ENCODE results near the gene PAEP.

PAEP gene

DNA sequence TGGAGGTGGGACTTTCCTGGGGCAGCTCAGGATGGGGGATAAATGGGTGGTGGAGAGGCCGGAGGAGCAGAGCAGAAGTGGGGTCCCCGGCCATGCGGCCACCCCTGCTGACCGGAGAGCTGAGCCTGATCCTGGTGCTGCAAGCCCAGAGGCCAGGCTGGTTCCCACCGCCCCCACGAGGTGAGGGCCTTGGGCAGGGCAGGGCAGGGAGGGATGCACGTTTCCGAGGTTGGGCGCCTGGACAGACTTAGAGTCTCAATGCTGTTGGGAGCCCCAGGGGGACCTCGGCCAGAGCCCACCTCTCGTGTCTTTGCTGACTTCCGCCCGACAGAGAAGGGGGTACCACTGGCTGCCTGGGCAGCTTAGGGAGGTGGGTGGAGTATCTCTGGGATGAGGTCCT is 10.1 kb upstream of the PAEP start:
- no peak for DNase-seq

DNA sequence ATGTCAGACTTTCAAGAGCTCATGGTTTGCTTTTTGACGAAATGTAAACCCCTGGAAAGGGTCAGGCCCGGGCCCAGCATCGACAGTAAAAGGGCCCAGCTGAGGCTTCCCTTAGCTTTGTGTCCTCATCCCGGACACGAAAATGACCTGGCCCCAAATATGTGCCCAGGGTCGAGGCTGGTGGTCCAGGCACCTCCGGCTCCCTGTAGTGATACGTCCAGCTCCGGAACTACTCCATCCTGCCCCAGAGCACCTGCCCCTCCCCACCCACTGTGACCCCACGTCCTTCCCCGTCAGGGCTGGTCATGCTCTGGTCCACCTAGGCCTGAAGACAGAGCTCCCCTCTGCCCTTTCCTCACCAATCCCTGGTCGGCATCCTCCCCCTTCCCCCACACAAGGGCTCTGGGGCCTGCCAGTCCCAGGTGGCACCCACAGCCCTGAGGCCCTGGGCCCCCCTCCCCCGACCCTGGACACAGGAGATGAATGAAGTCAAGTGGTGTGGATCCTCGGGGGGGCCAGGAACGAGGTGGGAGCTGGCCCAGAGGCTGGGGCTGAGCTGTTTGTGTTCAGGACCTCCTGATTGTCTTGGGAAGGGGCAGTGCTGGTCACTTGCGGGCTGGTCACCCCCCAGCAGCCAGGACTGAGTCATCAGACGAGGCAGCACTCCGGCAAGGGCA is 9.4 kb upstream of the PAEP start:
- no peak for DNase-seq

DNA sequence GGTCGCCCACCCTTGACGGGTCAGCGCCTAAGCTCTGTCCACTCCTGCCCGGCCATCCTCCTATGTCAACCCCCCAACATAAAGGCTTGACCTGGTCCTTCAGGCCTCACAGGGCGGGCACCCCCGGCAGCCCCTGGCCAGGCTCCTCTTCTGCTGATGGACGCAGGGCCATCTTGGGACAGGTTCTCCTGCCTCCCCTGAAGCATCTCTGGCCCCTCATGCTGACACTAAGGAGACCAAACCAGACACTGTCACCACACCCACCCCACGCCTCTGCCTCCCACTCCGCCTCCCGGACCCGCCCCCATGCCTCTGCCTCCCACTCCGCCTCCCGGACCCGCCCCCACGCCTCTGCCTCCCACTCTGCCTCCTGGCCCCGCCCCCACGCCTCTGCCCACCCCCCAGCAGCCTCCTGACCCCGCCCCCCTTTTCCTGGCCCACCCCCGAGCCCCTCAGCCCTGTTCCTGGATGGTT is 8.8 kb upstream of the PAEP start:
- DNase-seq: no peak

DNA sequence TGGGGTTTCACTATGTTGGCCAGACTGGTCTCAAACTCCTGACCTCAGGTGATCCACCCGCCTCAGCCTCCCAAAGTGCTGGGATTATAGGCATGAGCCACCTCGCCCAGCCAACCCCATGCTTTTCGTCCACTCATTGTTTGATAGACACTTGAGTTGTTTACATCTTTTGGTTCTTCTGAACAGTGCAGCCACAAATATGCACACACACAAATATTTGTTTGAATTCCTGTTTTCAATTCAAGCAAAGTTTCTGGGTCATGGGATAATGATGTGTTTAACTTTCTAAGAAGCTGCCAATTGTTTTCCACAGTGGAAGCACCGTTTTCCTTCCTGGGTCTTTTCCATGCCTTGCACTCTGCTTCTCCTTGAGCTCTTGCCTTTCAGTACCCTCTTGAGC is 6.8 kb upstream of the PAEP start:
- DNase-seq: no peak

DNA sequence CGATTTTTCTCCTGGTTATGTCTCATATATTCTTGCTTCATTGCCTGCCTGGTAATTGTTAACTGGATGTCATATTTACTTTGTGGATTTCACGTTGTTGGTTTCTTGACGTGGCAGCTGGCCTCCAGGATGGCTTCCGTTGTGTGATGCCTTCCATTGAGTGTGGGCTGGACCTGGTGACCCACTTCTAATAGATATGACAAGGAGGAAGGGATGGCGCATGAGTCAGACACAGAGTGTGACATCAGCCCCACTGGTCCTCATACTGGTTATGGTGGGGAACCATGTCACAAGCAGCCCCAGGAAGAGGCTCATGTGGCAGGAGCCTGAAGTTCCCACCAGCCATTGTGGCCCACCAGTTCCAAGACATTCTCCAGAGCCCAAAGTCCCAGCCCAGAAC is 6.4 kb upstream of the PAEP start:
- no peak for DNase-seq

DNA sequence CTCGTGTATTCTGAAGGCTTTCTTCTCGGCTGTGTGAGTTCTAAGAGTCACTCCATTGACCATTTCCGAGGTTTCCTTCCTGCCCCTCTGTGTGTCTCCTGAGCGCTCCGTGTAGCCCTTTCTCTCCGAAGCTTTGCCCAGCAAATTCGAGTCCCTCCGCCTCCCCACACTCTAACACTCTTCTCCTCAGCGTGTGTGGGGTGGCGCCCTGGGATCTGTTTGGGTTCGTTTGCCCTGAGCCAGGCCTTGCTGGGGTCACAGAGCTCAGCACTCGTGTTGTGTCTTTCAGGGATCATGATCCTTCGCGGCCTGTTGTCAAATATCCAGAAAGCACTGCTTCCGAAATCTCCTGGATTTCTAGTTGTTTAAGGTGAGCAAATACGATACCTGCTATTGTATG is 5.6 kb upstream of the PAEP start:
- DNase-seq: no peak

DNA sequence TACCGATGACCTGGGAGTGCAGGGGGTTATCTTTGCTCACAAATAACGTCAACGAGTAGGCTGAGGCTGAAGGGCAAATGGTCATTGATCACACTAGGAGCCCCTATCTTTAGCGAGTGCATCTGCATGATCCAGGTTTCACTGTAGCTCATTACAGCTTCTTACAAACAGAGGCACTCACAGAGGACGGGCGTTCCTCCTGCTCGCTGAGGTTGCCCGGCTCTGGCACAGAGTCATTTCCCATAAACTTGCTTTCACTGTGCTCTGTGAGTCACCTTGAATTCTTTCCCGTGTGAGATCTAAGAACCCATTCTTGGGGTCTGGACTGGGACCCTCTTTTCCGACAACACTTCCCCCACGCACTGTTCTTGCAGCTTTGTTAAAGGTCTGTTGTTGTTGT is 1.9 kb upstream of the PAEP start:
- no peak for DNase-seq

DNA sequence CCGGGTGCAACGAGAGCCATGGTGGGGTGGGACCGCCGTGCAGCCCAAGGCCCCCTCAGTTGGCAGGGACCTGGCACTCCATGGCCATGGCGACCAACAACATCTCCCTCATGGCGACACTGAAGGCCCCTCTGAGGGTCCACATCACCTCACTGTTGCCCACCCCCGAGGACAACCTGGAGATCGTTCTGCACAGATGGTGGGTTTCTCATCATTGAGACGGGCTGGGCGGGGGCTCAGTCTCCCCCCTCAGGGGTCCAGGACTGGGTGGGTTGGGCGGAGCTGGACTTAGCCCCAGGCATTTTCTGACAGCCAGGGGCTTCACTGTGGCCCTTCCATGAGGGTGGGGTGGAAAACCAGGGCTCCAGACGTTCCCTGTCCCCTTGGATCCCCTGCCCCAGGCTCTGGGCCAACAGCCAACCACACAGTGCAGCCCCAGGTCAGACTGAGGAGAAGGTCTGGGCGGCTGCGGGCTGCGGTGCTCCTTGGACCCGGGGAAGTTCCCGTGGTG is 734 bp downstream of the PAEP start:
- no peak for DNase-seq

DNA sequence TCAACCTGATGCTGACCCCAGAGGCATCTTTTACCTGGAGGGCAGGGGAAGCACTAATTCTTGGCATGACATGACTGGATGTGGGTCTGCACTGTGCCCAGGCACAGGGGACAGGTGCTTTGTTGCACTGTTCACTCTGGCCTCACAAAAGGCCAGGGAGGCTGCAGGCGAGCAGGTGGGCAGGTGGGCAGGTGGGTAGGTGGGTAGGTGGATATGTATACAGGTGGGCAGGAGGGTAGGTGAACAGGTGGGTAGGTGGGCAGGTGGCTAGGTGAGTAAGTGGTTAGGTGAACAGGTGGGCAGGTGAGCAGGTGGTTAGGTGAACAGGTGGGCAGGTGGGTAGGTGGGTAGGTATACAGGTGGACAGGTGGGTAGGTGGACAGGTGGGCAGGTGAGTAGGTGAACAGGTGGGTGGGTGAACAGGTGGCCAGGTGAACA is 1.5 kb downstream of the PAEP start:
- no peak for DNase-seq

DNA sequence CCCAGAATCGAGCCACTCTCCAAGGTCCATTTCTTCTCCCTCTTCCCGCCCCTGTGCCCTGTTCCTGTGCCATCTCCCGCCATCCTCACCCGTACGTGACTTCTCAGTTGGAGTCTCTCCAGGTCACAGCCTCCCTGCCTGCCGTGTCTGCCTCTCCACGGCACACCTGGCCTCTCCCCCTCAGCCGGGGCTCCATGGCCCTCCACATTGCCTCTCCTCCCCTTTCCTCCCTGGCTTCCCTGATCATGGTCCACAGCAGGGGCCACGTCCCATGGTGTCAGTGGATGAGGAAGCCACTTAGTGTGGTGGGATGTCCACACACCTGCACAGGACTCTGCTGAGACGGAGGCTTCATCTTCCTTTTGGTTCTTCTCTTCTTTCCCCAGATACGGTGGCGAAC is 2.3 kb downstream of the PAEP start:
- no peak for DNase-seq

DNA sequence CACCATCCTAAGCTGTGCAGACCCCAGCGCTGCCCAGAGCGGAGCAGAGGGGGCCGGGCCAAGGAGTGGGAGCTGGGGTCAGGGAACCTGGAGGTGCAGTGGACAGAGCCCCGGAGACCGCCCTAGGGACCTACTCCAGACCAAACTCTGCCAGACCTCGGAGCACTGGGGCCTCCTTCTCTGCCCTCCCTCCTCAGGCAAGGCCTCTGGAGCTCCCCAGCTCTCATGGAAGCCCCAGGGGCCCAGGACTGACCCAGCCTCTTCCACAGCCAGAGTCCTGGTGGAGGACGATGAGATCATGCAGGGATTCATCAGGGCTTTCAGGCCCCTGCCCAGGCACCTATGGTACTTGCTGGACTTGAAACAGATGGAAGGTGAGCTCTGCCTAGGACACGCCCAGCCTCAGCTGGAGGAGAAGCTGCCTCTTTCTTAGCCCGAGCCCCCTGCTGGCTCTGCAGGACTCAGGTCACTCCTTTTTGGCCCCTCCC is 3.6 kb downstream of the PAEP start:
- no peak for DNase-seq

DNA sequence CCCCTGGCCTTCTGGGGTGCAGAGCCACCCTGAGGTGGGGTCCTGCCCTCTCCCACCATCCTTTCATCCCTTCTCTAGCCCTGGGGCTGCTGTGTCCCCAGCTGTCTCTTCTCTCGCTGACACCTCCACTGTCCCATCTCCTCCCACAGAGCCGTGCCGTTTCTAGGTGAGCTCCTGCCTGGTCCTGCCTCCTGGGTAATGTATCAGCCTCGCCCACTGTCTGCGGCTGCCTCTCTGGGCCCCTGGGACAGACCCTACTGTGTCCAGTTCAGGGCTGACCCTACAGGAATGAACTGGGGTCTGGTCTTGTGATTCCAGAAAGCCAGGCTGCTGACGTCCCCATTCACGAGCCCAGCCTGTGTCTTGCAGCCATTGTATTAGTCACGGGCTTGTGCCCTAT is 4.1 kb downstream of the PAEP start:
- no peak for DNase-seq

DNA sequence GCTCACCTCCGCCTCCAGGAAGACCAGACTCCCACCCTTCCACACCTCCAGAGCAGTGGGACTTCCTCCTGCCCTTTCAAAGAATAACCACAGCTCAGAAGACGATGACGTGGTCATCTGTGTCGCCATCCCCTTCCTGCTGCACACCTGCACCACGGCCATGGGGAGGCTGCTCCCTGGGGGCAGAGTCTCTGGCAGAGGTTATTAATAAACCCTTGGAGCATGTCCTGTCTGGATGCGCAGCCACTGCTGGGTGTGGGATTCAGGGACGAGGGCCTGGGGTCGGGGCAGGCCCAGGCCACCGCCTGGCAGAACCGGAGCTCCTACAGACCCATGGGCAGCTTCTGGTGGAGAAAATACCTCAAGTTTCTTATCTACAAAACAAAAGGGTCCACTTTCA is 5.0 kb downstream of the PAEP start:
- no peak for DNase-seq

DNA sequence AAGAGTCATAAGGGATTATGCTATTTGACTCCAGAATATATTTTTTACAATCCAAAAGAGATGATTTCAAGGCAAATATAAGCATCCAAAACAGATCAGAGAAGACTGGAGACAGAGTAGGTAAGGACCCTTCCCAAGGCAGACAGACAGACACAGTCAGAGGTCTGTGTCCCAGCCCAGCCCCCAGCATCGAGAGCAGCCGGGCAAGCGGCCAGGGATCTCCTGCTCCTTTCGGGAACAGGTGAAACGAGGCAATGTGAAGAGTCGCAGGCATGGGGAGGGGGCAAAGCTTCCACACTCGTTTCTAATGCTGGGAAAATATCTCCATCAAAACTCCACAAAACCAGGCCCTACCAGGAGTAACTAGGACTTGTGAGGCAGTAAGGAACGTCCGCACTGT is 5.8 kb downstream of the PAEP start:
- DNase-seq: no peak

DNA sequence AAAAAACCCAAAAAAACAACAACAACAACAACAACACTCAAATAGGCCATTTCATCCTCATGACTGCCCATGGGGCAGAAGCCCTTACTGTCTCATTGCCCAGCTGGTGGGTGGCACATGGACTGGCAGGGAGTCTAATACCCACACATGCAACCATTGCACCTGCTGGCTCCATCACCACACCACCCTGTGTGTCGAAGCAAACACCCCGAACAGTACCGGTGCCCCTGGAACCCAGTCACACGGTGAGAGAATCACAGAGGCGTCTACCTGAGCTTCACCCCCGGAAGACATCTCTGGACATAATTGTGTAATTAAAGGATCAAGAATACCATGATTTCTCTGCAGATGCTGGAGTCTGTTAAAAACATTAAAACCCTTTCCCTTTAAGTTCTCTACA is 6.5 kb downstream of the PAEP start:
- no peak for DNase-seq

DNA sequence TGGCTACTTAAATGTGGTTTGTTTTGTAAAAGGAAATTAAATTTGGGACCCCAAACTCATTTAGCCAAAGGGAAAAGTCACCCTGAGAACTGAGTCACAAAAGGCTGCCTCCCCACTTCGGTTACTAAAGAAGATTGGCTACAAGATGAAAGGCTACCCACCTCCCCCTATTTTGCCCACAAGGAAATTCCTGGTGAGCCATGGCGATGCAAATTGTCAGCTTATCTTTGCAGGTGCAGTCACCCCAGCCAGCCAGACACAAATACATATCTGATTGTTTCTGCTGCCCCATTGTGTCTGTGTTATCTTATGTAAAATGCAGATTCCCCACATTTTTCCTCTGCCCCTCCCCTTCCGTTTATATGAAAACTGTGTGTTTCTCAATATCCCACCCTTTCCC is 8.9 kb downstream of the PAEP start:
- no peak for DNase-seq

DNA sequence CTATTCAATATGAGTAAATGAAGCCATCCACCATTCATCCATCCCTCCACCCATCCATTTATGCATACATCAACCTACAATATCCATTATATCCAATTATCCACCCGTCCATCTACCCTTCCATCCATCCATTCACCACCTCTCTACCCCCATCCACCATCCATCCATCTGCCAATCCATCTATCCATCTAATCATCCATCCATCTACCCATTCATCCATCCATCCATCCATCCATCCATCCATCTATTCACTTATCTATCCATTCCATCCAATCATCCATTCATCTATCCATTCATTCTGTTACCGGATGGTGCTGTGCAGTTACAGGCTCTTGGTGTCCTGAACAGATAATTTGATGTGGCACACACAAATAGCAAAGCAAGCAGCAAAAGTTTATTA is 10.7 kb downstream of the PAEP start:
- DNase-seq: no peak

DNA sequence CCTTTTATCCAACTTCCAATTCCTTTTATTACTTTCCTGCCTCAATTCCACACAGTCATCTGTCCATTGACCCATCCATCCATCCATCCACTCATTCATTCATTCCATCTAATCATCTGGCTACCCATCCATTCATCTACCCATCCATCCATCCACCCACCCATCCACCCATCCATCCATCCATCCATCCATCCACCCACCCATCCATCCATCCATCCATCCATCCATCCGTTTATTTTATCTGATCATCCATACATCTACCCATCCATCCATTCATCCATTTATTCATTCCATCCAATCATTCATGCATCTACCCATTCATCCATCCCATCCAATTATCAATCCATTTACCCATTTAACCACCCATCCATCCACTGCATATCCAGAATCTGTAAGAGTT is 11.6 kb downstream of the PAEP start:
- no peak for DNase-seq

DNA sequence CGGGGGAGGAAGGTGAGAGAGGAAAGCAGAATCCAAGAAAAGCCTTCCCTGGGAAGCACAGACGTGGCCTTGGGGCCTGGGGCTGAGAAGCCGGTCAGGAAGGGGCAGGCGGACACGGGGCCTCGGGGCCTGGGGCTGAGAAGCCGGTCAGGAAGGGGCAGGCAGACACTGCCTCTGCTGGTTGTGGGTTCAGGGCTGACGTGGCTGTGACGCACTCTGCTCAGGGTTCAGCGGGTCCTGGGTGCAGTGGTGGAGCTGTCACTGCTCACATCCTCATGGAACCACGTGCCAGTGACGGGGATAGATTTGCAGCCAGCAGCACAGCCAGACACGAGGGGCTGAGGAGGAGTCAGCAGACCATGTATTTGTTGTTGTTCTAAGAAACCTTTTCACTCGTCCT is 12.8 kb downstream of the PAEP start:
- DNase-seq: no peak

DNA sequence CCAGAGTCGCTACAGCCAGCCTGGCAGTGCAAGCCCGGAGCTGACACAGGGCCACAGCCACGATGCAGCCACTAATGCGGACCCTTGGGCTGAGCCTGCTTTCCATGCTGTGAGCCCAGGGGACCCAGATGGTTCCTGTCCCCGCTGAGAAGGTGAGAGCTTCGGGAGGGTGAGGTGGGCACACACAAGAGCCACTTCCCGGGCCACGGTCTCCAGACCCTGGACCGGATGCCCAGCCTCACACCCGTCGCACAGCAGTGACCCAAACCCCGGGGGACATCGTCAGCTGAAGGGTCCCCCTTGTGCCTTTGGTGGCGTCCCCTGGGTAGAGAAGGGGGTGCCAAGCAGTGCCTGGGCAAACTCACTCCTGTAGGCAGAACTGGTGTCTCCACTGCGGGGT is 13.4 kb downstream of the PAEP start:
- no peak for DNase-seq

DNA sequence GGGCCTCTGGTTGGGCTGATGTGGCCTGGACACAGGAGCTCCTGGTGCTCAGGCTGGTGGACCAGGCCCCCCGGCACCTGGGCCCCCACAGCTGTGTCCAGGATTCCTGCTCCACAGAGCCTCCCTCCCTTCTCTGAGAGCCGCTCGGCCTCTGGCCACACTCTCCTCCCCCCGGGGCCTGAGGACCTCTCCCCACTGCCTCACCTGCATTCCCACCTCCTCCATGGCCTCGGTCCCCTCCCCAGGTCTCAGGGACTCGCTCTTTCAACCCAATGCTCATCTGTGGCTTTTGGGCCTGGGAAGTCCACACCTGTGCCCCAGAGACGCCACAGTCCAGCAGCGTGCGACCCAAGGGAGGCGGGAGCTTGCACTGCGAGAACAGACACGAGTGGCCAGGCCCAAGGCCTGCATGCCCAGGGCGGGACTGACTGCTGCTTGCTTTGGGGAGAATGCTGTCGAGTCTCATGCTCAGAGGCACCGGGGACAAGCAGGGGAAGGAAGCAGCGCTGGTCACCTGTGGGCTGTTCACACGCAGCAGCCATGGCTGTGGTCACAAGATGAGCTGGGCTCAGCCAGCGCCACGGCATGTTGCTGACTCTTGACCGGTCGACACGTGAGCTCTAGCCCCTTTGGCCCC is 14.6 kb downstream of the PAEP start:
- DNase-seq: no peak

DNA sequence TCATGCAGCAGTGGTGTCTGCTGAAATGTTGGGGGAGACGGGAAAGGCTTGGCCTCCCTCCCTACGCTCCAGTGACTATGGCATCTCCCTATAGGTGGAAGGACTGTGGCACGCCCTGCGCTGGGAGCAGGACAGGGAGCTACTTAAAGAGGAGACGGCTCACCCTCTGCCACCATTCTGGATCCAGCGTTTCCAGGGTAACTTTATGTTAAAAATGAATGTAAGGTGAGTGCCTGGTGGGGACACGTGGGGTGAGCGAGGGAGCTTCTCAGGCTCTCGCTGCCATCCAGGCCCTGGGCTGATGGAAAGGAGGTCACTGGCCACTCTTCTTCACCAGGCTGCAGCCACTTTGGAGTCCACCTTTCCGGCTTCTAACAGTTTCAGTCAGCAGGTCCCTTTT is 15.7 kb downstream of the PAEP start:
- DNase-seq: no peak

DNA sequence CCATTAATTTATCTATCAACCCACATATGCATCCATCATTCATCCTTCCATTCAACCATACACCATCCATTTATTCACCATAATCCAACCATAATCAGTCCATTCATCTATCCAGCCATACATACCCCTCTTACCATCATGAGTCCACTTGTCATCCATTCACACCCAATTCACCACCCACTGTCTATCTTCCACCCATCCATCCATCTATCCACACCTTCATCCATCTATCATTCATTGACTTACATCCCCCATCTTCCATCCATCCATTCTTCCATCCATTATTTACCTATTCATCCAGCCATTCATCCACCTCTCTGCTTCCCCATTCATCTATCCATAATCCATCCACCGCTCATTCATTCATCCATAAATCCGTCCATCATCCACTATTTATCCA is 17.8 kb downstream of the PAEP start:
- DNase-seq: no peak

DNA sequence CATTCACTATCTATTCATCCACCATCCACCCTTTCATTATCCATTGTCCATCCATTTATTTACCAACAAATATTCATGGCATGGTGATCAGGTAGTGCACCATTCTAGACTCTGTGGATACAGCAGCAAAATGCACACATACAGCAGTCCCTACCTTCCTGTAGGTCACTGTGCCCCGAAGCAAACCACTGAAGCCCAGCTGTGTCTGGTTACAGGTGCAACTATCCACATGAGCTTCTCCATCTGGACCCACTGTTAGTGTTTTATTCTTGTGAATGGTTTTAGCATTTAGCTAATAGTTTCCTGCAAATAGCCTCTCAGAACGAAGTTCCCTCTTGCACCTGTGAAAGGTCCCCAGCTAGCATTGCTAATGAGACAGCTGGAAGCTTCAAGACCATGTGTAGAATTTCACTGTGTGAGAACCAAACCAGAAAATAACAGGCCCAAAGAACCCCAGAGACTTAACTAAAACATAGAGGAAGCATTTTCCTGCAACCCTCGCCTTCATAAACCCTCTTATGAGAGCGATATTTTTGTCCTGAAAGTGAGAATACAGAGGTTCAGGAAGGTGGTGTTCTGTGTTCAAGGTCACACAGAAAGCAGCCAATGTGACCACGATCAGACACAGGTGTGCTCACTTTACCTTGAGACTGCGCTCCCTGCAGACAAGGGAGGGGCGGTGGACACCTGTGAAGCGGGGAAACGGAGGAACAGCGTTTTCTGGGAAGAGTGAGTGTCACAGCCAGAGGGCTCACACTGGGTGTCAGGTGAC is 18.5 kb downstream of the PAEP start:
- DNase-seq: no peak
